GM12878 (cell line): Measurements from ENCODE around the gene MYO9B. TPM values are rescaled to one million over a fixed set of nuclear protein-coding genes. Genes with fewer than 3 reads are reported as not detected.

ENCODE experiments used
- ATAC-seq: fragments of 200-7000 bp; cut with Tn5 transposase; 3 replicates; pipeline ENCODE4 v1.9.1; 2020; ENCODE audit warnings: mild to moderate bottlenecking, moderate library complexity
- BruUV-seq: library from RNA; stranded (reverse); fragments of 400-500 nt; replicated peaks from 2 replicates; lab custom pipeline; 2021; lab: Mats Ljungman, UMichigan
- CTCF ChIA-PET: fragments of 300-600 bp; sonication (Branson Sonifier 250); formaldehyde crosslinking; extraction: SDS; loops from one replicate; lab custom pipeline; 2021; ENCODE audit warnings: inconsistent platforms; lab: Yijun Ruan, JAX
- POLR2A ChIA-PET: fragments of 350-600 bp; formaldehyde crosslinking; extraction: SDS; loops from one replicate; lab custom pipeline; 2021; ENCODE audit warnings: inconsistent platforms; lab: Charles Lee
- RAD21 ChIA-PET: fragments of 300-600 bp; sonication (Branson Sonifier 250); formaldehyde crosslinking; loops from one replicate; lab custom pipeline; 2023; ENCODE audit warnings: antibody characterized with exemption; ENCODE audit not compliant: unreplicated experiment; lab: Charles Lee
- SMC1A ChIA-PET: fragments of 300-600 bp; sonication (Branson Sonifier 250); formaldehyde crosslinking; loops from one replicate; lab custom pipeline; 2023; ENCODE audit not compliant: unreplicated experiment, uncharacterized antibody; lab: Charles Lee
- DNase-seq: peaks from one replicate; pipeline ENCODE4 v3.0.0-alpha.2; 2011; ENCODE audit warnings: low read depth, low spot score
- FAIRE-seq: peaks from 3 replicates; lab custom pipeline; 2011; peaks lifted over from hg19 to GRCh38; lab: Jason Lieb, UNC
- H2AFZ ChIP-seq: 2 replicates; pipeline ENCODE4 v1.6.0; 2011; ENCODE audit warnings: low read depth, low read length, control low read depth; ENCODE audit not compliant: control insufficient read depth
- H3K27ac ChIP-seq: 2 replicates; pipeline ENCODE4 v1.5.1; 2011; ENCODE audit warnings: control low read depth; ENCODE audit not compliant: control insufficient read depth, insufficient read depth
- H3K27me3 ChIP-seq, 2 experiments: replicated peaks in 1 of 2; 2 replicates each; pipeline versions ENCODE4 v1.6.0 to v1.6.1; 2011; ENCODE audit warnings: low read length in 1 of 2; ENCODE audit not compliant: control insufficient read depth in 2 of 2, insufficient read depth in 2 of 2
- H3K36me3 ChIP-seq, 2 experiments: 2 replicates each; pipeline ENCODE4 v1.5.1; 2011; ENCODE audit warnings: low read length in 1 of 2; ENCODE audit not compliant: control insufficient read depth in 2 of 2, insufficient read depth in 2 of 2
- H3K4me1 ChIP-seq: 2 replicates; pipeline ENCODE4 v1.6.1; 2011; ENCODE audit warnings: mild to moderate bottlenecking, low read length, moderate library complexity, mixed read lengths; ENCODE audit not compliant: control insufficient read depth, insufficient read depth
- H3K4me2 ChIP-seq: 2 replicates; pipeline ENCODE4 v1.6.0; 2011; ENCODE audit warnings: control low read depth; ENCODE audit not compliant: control insufficient read depth, insufficient read depth
- H3K4me3 ChIP-seq: fragments of 200-600 bp; sonication (generic); 2 replicates; pipeline ENCODE4 v1.5.1; 2016
- H3K79me2 ChIP-seq: 2 replicates; pipeline ENCODE4 v1.6.0; 2011; ENCODE audit warnings: low read length; ENCODE audit not compliant: control insufficient read depth, insufficient read depth
- H3K9ac ChIP-seq: 2 replicates; pipeline ENCODE4 v1.8.0; 2011; ENCODE audit warnings: low read length, control low read depth, mixed read lengths; ENCODE audit not compliant: control insufficient read depth, insufficient read depth
- H3K9me3 ChIP-seq: replicated peaks from 3 replicates; pipeline ENCODE4 v1.5.1; 2011; ENCODE audit warnings: mild to moderate bottlenecking, low read length; ENCODE audit not compliant: control insufficient read depth, insufficient read depth
- H4K20me1 ChIP-seq: 2 replicates; pipeline ENCODE4 v1.6.0; 2011; ENCODE audit not compliant: control insufficient read depth, insufficient read depth
- IRF4 ChIP-seq: IDR thresholded peaks from 2 replicates; pipeline ENCODE4 v1.6.1; 2011; ENCODE audit warnings: low read depth, low read length
- JUNB ChIP-seq: IDR thresholded peaks from 2 replicates; pipeline ENCODE4 v1.6.1; 2016; ENCODE audit warnings: antibody characterized with exemption, mild to moderate bottlenecking
- MYB ChIP-seq: fragments of 150-350 bp; IDR thresholded peaks from 2 replicates; pipeline ENCODE4 v1.6.1; 2014; ENCODE audit warnings: mild to moderate bottlenecking, low read depth, low read length, borderline replicate concordance
- SP1 ChIP-seq: IDR thresholded peaks from one replicate; pipeline ENCODE4 v1.6.1; 2011; ENCODE audit warnings: low read depth, low read length
- WGBS: methylation state at CpG from one replicate; pipeline ENCODE4 v1.1.6; 2016; ENCODE audit warnings: low lambda C conversion rate; ENCODE audit not compliant: insufficient replicate concordance, insufficient coverage; ENCODE audit errors: missing lambda C conversion rate; 5-methylcytosine and 5-hydroxymethylcytosine counted together
- in situ Hi-C: fragments of 300-500 bp; cut with MboI; formaldehyde crosslinking; loops from 9 replicates; pipeline ENCODE4 v1.14.3; 2018; ENCODE audit warnings: mixed read lengths
- intact Hi-C: fragments of 100-400 bp; cut with micrococcal nuclease; formaldehyde crosslinking; loops from one replicate; pipeline ENCODE4 v1.14.2; 2022; ENCODE audit not compliant: unreplicated experiment
- polyA plus RNA-seq, 11 experiments: library from polyadenylated mRNA; depleted of rRNA in 4 of 11; unstranded in 6 of 11; stranded (reverse) in 5 of 11; fragments of >200 nt; fragmentation: Nextera tagmentation in 4 of 11; fragmentation: Illumina TruSeq in 1 of 11; extraction: Ambion mirVana in 4 of 11; extraction: Trizol in 1 of 11; gene quantifications; 1 replicate in 1 of 11; 2 replicates in 10 of 11; pipeline versions ENCODE4 v1.2.1 to v1.2.3, GENCODE V29; 2011 to 2016; ENCODE audit warnings: inconsistent platforms in 2 of 11, missing spikeins in 2 of 11, low read depth in 1 of 11
- total RNA-seq, 4 experiments: library from RNA; depleted of rRNA in 3 of 4; stranded (reverse); fragments of >200 nt in 3 of 4; fragmentation: Illumina TruSeq in 1 of 4; extraction: Trizol in 1 of 4; gene quantifications; 2 replicates each; pipeline versions ENCODE4 v1.2.1 to v1.2.3, GENCODE V29; 2013 to 2021
- TF ChIP-seq, protein P1 (sequence below): IDR thresholded peaks from 2 replicates; pipeline ENCODE4 v1.6.1; 2012; ENCODE audit warnings: mild to moderate bottlenecking, low read depth, low read length

Gene MYO9B
- total and polyA plus RNA-seq, 10 of the 15 experiments (the other 5 are each of a cell fraction or from before 2014, with no cell fraction given): 5.4 to 165 (median 45.8) TPM

- no peak for TF ChIP-seq IRF4
- TF ChIP-seq, protein P1, sequence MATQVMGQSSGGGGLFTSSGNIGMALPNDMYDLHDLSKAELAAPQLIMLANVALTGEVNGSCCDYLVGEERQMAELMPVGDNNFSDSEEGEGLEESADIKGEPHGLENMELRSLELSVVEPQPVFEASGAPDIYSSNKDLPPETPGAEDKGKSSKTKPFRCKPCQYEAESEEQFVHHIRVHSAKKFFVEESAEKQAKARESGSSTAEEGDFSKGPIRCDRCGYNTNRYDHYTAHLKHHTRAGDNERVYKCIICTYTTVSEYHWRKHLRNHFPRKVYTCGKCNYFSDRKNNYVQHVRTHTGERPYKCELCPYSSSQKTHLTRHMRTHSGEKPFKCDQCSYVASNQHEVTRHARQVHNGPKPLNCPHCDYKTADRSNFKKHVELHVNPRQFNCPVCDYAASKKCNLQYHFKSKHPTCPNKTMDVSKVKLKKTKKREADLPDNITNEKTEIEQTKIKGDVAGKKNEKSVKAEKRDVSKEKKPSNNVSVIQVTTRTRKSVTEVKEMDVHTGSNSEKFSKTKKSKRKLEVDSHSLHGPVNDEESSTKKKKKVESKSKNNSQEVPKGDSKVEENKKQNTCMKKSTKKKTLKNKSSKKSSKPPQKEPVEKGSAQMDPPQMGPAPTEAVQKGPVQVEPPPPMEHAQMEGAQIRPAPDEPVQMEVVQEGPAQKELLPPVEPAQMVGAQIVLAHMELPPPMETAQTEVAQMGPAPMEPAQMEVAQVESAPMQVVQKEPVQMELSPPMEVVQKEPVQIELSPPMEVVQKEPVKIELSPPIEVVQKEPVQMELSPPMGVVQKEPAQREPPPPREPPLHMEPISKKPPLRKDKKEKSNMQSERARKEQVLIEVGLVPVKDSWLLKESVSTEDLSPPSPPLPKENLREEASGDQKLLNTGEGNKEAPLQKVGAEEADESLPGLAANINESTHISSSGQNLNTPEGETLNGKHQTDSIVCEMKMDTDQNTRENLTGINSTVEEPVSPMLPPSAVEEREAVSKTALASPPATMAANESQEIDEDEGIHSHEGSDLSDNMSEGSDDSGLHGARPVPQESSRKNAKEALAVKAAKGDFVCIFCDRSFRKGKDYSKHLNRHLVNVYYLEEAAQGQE: no peak
- no peak for TF ChIP-seq JUNB
- TF ChIP-seq SP1: no peak
Measured at GRCh38 chr19:17061205-17061604, 14.4 kb upstream of the MYO9B start (continued).

DNA sequence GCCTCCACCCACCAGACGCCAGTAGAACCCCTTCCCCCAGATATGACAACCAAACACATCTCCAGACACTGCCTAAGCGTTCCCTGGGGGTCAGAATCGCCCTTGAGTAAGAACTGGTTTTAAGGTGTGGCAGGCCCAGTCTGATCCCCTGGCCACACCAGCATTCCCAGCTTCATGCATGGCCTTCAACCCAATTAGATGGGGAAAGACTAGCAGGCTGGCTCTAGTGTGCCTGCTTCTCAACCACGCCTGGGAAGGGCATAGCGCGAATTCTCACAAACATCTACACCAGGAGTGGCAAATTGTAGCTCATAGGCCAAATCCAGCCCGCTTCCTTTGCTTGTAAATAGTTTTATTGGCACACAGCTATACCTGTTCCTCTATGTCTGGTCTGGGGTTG is 13.9 kb upstream of the MYO9B start:
- Histone ChIP-seq H4K20me1 (peaks cover 2% of the 10 kb centered on the region; the same call in 1 of the 2 replicates), H3K4me1 (peaks cover 18% of the 10 kb centered on the region), H3K36me3 (peaks cover 18 to 20% of the 10 kb centered on the region in 2 experiments), H3K27ac (no peak overlapping the region), H3K4me2 (no peak overlapping the region), H3K79me2 (peaks cover 12% of the 10 kb centered on the region), H3K9ac (no peak overlapping the region), H3K27me3 (no peaks in the 10 kb centered on the region), H2AFZ (no peak overlapping the region), H3K9me3 (no peaks in the 10 kb centered on the region), H3K4me3 (no peak overlapping the region)
- in situ Hi-C loops (no loop called here), intact Hi-C loops (loop anchor here (10.0 kb wide), 1 partner anchor 123 kb away; no protein-coding TSS in a partner anchor)
- WGBS: 96% methylated on average over 7 of the region's 7 CpGs
- CTCF ChIA-PET: interaction anchor here (1.0 kb wide), 1 partner anchor 346 kb away, joined by 4 read pairs; no protein-coding TSS in a partner anchor
- no peak for TF ChIP-seq MYB
- RAD21 ChIA-PET: no interaction called here
- no TSS peak for BruUV-seq
- POLR2A ChIA-PET: no interaction called here
- no peak for DNase-seq
- FAIRE-seq: no peak
- SMC1A ChIA-PET: no interaction called here
- ATAC-seq: no peak
